ENCODE measurements around the gene SDHA. TPM values are rescaled to one million over a fixed set of nuclear protein-coding genes. Genes with fewer than 3 reads are reported as not detected.
"Not testable (repeated sequence)": the region's sequence is repeated elsewhere in the genome, so short reads cannot be mapped to it uniquely, and the experiment has no call there.

Gene SDHA
- 100 to 1,000 TPM in 3 of 4 donors, 10 to 100 TPM in 1; 86.0 to 150 (median 115) TPM for total RNA-seq

- DNase-seq (ENCODE audit: extremely low spot score): peak; percentile 98
- TF ChIP-seq POLR2A (IDR thresholded peaks at IDR 0.05; ENCODE audit: low read depth) (peak; percentile 81), CTCF (IDR thresholded peaks at IDR 0.05) (peak; percentile 24 to 47 (median 35)), POLR2AphosphoS5 (IDR thresholded peaks at IDR 0.05) (peak; percentile 96 to 98)
- 2% methylated on average over 40 of the region's 75 CpGs for WGBS
- intact Hi-C loops (cut with DNase I); H3K27me3 ChIP-seq; H3K9me3 ChIP-seq: not testable (repeated sequence)
- Histone ChIP-seq H3K27ac (replicated peaks in 1 of 4) (peak within 1 kb of the TSS; percentile 90 to 94 (median 92)), H3K4me1 (peaks cover 31 to 64% (median 57%) of the 10 kb centered on the region in 4 donors), H3K4me3 (peak within 1 kb of the TSS; percentile 93 to 99 (median 96)), H3K36me3 (peaks cover 0 to 22% (median 4%) of the 10 kb centered on the region in 4 donors)
Measured at GRCh38 chr5:217494-218456, at the start of gene SDHA, which contains the start of gene CCDC127. SDHA (plus strand) TSS chr5:218320; CDS start chr5:218356, 36 bp downstream. CCDC127 (minus strand) TSS chr5:218153; CDS start chr5:216849, 1,304 bp downstream.

GRCh38 chr5:169071-169727, 48.9 kb upstream of the SDHA start:
- H3K27ac ChIP-seq (replicated peaks in 1 of 4): no peak overlapping the region
- TF ChIP-seq POLR2A (IDR thresholded peaks at IDR 0.05; ENCODE audit: low read depth) (no peak), EP300 (IDR thresholded peaks at IDR 0.05) (no peak), CTCF (IDR thresholded peaks at IDR 0.05) (no peak), POLR2AphosphoS5 (IDR thresholded peaks at IDR 0.05) (peak; percentile 19 to 52)
- H3K4me1 ChIP-seq: peaks cover 4 to 15% (median 6%) of the 10 kb centered on the region in 4 donors
- WGBS: 76% methylated on average over 32 of the region's 32 CpGs
- no peaks in the 10 kb centered on the region for H3K9me3 ChIP-seq
- H3K4me3 ChIP-seq: no peak overlapping the region
- intact Hi-C loops (cut with DNase I): no loop called here
- no peak for DNase-seq (ENCODE audit: extremely low spot score)
- H3K36me3 ChIP-seq: no peaks in the 10 kb centered on the region
- peaks cover 0 to 15% (median 0%) of the 10 kb centered on the region in 4 donors for H3K27me3 ChIP-seq

- 90% methylated on average over 10 of the region's 12 CpGs for WGBS
- TF ChIP-seq EP300 (IDR thresholded peaks at IDR 0.05) (no peak), POLR2AphosphoS5 (IDR thresholded peaks at IDR 0.05) (no peak), CTCF (IDR thresholded peaks at IDR 0.05) (no peak), POLR2A (IDR thresholded peaks at IDR 0.05; ENCODE audit: low read depth) (no peak)
Measured at GRCh38 chr5:169728-170094, 48.4 kb upstream of the SDHA start.

GRCh38 chr5:170971-171800, 46.9 kb upstream of the SDHA start:
- Histone ChIP-seq H3K9me3 (no peaks in the 10 kb centered on the region), H3K4me1 (peaks cover 4 to 15% (median 6%) of the 10 kb centered on the region in 4 donors), H3K36me3 (no peaks in the 10 kb centered on the region), H3K27me3 (peaks cover 0 to 17% (median 0%) of the 10 kb centered on the region in 4 donors), H3K27ac (replicated peaks in 1 of 4) (no peak overlapping the region), H3K4me3 (no peak overlapping the region)
- no peak for TF ChIP-seq POLR2A (IDR thresholded peaks at IDR 0.05; ENCODE audit: low read depth)
- no peak for TF ChIP-seq CTCF (IDR thresholded peaks at IDR 0.05)
- no peak for TF ChIP-seq POLR2AphosphoS5 (IDR thresholded peaks at IDR 0.05)
- no peak for TF ChIP-seq EP300 (IDR thresholded peaks at IDR 0.05)
- 91% methylated on average over 23 of the region's 37 CpGs for WGBS
- DNase-seq (ENCODE audit: extremely low spot score): no peak
- intact Hi-C loops (cut with DNase I): no loop called here

More at GRCh38 chr5:169728-170094, 48.4 kb upstream of the SDHA start:
- Histone ChIP-seq H3K4me3 (no peak overlapping the region), H3K36me3 (no peaks in the 10 kb centered on the region), H3K27ac (replicated peaks in 1 of 4) (peak overlapping the region in 1 of 4 donors; percentile 15), H3K9me3 (no peaks in the 10 kb centered on the region), H3K4me1 (peaks cover 4 to 15% (median 6%) of the 10 kb centered on the region in 4 donors), H3K27me3 (peaks cover 0 to 17% (median 0%) of the 10 kb centered on the region in 4 donors)
- intact Hi-C loops (cut with DNase I): no loop called here
- no peak for DNase-seq (ENCODE audit: extremely low spot score)

Measured in esophagus muscularis mucosa (tissue), 4 donors.